Heart left ventricle (tissue), 13 donors: ENCODE results near the gene CLEC3A.

Experiments used
- POLR2A ChIP-seq, 2 donors: fragments of 450-650 bp; IDR thresholded peaks; one replicate each; pipeline ENCODE4 v1.6.1; 2017; ENCODE audit warnings: antibody characterized with exemption in 2 of 2, mild to moderate bottlenecking in 2 of 2, moderate library complexity in 2 of 2
- TF ChIP-seq, protein P1 (sequence below), 12 donors: fragments of 200-600 bp; sonication (generic) in 4 of 12; IDR thresholded peaks; one replicate each; pipeline versions ENCODE4 v1.5.0 to v1.8.0; 2018 to 2022; ENCODE audit warnings: antibody characterized with exemption in 12 of 12, mild to moderate bottlenecking in 5 of 12
- donor health status: ischemic (EF 13 %, LVEDD 7.1; RV severe dilation, severe dysfunction).
- donor health status: DM: no; HTN: yes; CAD: no.
- donor health status: DM: no; HTN: no; CAD: no.
- donor health status: ischemic (EF 25% LVEDD 6.9; RV normal size, moderate dysfunction).
- donor health status: ischemic (EF 25% LVEDD 5.7; RV mildly dilated, moderate dysfunction).
- donor health status: ischemic (EF 35%, LVEDD 5.7; RV mildly dilated, moderate dysfunction).
- donor health status: nonischemic (EF 11% LVEDD 7.7; RV severe dilation, severe dysfunction).
- donor health status: DM: yes; HTN: yes; CAD: no.
- donor health status: PGD.
- donor health status: ischemic (EF 29% LVEDD 5.4; RV normal size, mild dysfunction).
- donor health status: nonischemic (EF 23%, LVEDD 6.1; RV moderate dilation, normal function).

DNA sequence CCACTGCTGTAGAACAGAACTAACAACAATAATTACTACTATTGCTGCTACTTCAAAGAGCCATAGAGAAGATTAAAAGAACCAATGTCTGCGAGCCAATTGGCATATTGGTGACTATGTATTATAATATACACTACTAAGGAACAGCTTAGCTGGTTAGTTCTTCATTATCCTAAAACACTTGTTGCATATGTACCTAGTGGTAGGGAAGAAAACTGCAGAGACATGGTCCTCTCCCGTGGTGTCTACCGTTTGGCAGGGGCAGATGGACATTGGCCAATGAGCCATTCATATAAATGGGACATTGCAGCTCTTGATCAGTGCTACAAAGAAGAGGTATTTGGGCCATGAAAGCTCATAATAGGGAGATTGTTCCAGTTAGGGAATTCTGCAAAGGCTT, 46.4 kb upstream of the CLEC3A start:
- TF ChIP-seq, protein P1, sequence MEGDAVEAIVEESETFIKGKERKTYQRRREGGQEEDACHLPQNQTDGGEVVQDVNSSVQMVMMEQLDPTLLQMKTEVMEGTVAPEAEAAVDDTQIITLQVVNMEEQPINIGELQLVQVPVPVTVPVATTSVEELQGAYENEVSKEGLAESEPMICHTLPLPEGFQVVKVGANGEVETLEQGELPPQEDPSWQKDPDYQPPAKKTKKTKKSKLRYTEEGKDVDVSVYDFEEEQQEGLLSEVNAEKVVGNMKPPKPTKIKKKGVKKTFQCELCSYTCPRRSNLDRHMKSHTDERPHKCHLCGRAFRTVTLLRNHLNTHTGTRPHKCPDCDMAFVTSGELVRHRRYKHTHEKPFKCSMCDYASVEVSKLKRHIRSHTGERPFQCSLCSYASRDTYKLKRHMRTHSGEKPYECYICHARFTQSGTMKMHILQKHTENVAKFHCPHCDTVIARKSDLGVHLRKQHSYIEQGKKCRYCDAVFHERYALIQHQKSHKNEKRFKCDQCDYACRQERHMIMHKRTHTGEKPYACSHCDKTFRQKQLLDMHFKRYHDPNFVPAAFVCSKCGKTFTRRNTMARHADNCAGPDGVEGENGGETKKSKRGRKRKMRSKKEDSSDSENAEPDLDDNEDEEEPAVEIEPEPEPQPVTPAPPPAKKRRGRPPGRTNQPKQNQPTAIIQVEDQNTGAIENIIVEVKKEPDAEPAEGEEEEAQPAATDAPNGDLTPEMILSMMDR (IDR thresholded peaks at IDR 0.05) = no peak
- TF ChIP-seq POLR2A (IDR thresholded peaks at IDR 0.05) = no peak
